WI38 (cell line): ENCODE results near the gene PATL2.

Source experiments
- H3K4me3 ChIP-seq: 2 replicates; pipeline ENCODE4 v1.5.1; 2011; ENCODE audit warnings: low read depth, mild to moderate bottlenecking, control low read depth, low read length
- CTCF ChIP-seq: IDR thresholded peaks from 2 replicates; pipeline ENCODE4 v1.5.1; 2012; ENCODE audit warnings: low read depth, mild to moderate bottlenecking, control low read depth, low read length

Gene PATL2

GRCh38 chr15:44673639-44674038, 37.5 kb downstream of the PATL2 start:
- no peak overlapping the region for H3K4me3 ChIP-seq
- TF ChIP-seq CTCF = no peak

- no peak overlapping the region for H3K4me3 ChIP-seq
- TF ChIP-seq CTCF = no peak
Measured at GRCh38 chr15:44670087-44670950, 40.8 kb downstream of the PATL2 start.

GRCh38 chr15:44668921-44669320, 42.2 kb downstream of the PATL2 start:
- no peak overlapping the region for H3K4me3 ChIP-seq
- no peak for TF ChIP-seq CTCF

- H3K4me3 ChIP-seq = peak overlapping the region; percentile 30; the same call in 1 of the 2 replicates
- TF ChIP-seq CTCF = no peak
Measured at GRCh38 chr15:44667039-44667360, 44.1 kb downstream of the PATL2 start.

GRCh38 chr15:44666210-44667038, 44.7 kb downstream of the PATL2 start:
- H3K4me3 ChIP-seq = peak overlapping the region; percentile 30; the same call in 1 of the 2 replicates
- TF ChIP-seq CTCF = no peak

GRCh38 chr15:44663410-44664308, 47.5 kb downstream of the PATL2 start, which contains the start of gene SPG11:
Gene SPG11, minus strand, starts transcription at chr15:44663662. Its CDS starts 15 bp downstream, at chr15:44663647.
- H3K4me3 ChIP-seq = peak within 1 kb of the TSS; percentile 100

More at GRCh38 chr15:44663410-44664308, 47.5 kb downstream of the PATL2 start, which contains the start of gene SPG11:
- TF ChIP-seq CTCF = peak; percentile 87
